NCI-H345 (cell line): ENCODE results near the gene TRMT11.
"Not testable (repeated sequence)": the region's sequence is repeated elsewhere in the genome, so short reads cannot be mapped to it uniquely, and the experiment has no call there.

Experiments
- DNase-seq: peaks from one replicate; lab custom pipeline; 2025; lab: John Stamatoyannopoulos, UW

The TRMT11 gene

GRCh38 chr6:125956506-125957390 is 29.6 kb upstream of the TRMT11 start, which contains the start of gene HINT3:
Gene HINT3 (plus strand): TSS chr6:125956770. CDS start chr6:125956978, 208 bp downstream.
- DNase-seq: peak; percentile 98

GRCh38 chr6:125957391-125957693 is 29.0 kb upstream of the TRMT11 start:
- DNase-seq: no peak

- peak; percentile 15 for DNase-seq
These were observed 28.5 kb upstream of the TRMT11 start for GRCh38 chr6:125957845-125958244.

- DNase-seq: no peak
These were observed 27.3 kb upstream of the TRMT11 start for GRCh38 chr6:125959041-125959440.

GRCh38 chr6:125961117-125961516 is 25.2 kb upstream of the TRMT11 start:
- DNase-seq: no peak

GRCh38 chr6:125962900-125963497 is 23.3 kb upstream of the TRMT11 start:
- no peak for DNase-seq

- no peak for DNase-seq
These were observed 22.5 kb upstream of the TRMT11 start for GRCh38 chr6:125963817-125964216.

- no peak for DNase-seq
These were observed 19.8 kb upstream of the TRMT11 start for GRCh38 chr6:125966569-125966968.

GRCh38 chr6:125968493-125968892 is 17.8 kb upstream of the TRMT11 start:
- DNase-seq: no peak

GRCh38 chr6:125970760-125971159 is 15.6 kb upstream of the TRMT11 start:
- DNase-seq: no peak

GRCh38 chr6:125972478-125972877 is 13.9 kb upstream of the TRMT11 start:
- not testable (repeated sequence) for DNase-seq

GRCh38 chr6:125974214-125974866 is 12.0 kb upstream of the TRMT11 start:
- peak; percentile 50 for DNase-seq

GRCh38 chr6:125979101-125979500 is 7.2 kb upstream of the TRMT11 start:
- DNase-seq: no peak

GRCh38 chr6:125981571-125982185 is 4.7 kb upstream of the TRMT11 start:
- DNase-seq: no peak

GRCh38 chr6:125983246-125983945 is 2.9 kb upstream of the TRMT11 start:
- DNase-seq: no peak

GRCh38 chr6:125984311-125984710 is 2.0 kb upstream of the TRMT11 start:
- no peak for DNase-seq

GRCh38 chr6:125985522-125985921 is 818 bp upstream of the TRMT11 start:
- no peak for DNase-seq

GRCh38 chr6:125985979-125986300 is 400 bp upstream of the TRMT11 start:
- no peak for DNase-seq

- no peak for DNase-seq
These were observed 782 bp downstream of the TRMT11 start for GRCh38 chr6:125987026-125987617.

- no peak for DNase-seq
These were observed 1.9 kb downstream of the TRMT11 start for GRCh38 chr6:125988280-125988679.

- DNase-seq: no peak
These were observed 3.3 kb downstream of the TRMT11 start for GRCh38 chr6:125989631-125990030.

- no peak for DNase-seq
These were observed 5.3 kb downstream of the TRMT11 start for GRCh38 chr6:125991653-125992052.
